ENCODE results near the gene CIBAR2. TPM values are rescaled to one million over a fixed set of nuclear protein-coding genes. Genes with fewer than 3 reads are reported as not detected.

CIBAR2 gene
- total RNA-seq, 1 donor from 2014 or later = not detected

GRCh38 chr16:85146922-85147651, 34.8 kb upstream of the CIBAR2 start:
- no peak for DNase-seq (ENCODE audit: low read depth)
- H3K4me3 ChIP-seq (ENCODE audit: low read depth, low read length) = no peak overlapping the region
- peaks cover 10% of the 10 kb centered on the region for H3K27me3 ChIP-seq (ENCODE audit: control insufficient read depth, insufficient read depth, low read length)
- no peaks in the 10 kb centered on the region for H3K36me3 ChIP-seq (ENCODE audit: control insufficient read depth, insufficient read depth, low read length)
- TF ChIP-seq CTCF (IDR thresholded peaks at IDR 0.05; ENCODE audit: insufficient read depth, low read length, poor library complexity, severe bottlenecking) = no peak

- no peak for TF ChIP-seq CTCF (IDR thresholded peaks at IDR 0.05; ENCODE audit: insufficient read depth, low read length, poor library complexity, severe bottlenecking)
- H3K4me3 ChIP-seq (ENCODE audit: low read depth, low read length) = no peak overlapping the region
- H3K27me3 ChIP-seq (ENCODE audit: control insufficient read depth, insufficient read depth, low read length) = peaks cover 10% of the 10 kb centered on the region
- no peaks in the 10 kb centered on the region for H3K36me3 ChIP-seq (ENCODE audit: control insufficient read depth, insufficient read depth, low read length)
- DNase-seq (ENCODE audit: low read depth) = no peak
Observed at GRCh38 chr16:85146532-85146797, 34.2 kb upstream of the CIBAR2 start.

GRCh38 chr16:85145734-85146531, 33.7 kb upstream of the CIBAR2 start:
- no peak for TF ChIP-seq CTCF (IDR thresholded peaks at IDR 0.05; ENCODE audit: insufficient read depth, low read length, poor library complexity, severe bottlenecking)
- Histone ChIP-seq H3K4me3 (ENCODE audit: low read depth, low read length) (no peak overlapping the region), H3K36me3 (ENCODE audit: control insufficient read depth, insufficient read depth, low read length) (no peaks in the 10 kb centered on the region), H3K27me3 (ENCODE audit: control insufficient read depth, insufficient read depth, low read length) (peaks cover 10% of the 10 kb centered on the region)
- DNase-seq (ENCODE audit: low read depth) = no peak

- H3K4me3 ChIP-seq (ENCODE audit: low read depth, low read length) = no peak overlapping the region
- H3K27me3 ChIP-seq (ENCODE audit: control insufficient read depth, insufficient read depth, low read length) = peaks cover 10% of the 10 kb centered on the region
- no peaks in the 10 kb centered on the region for H3K36me3 ChIP-seq (ENCODE audit: control insufficient read depth, insufficient read depth, low read length)
- TF ChIP-seq CTCF (IDR thresholded peaks at IDR 0.05; ENCODE audit: insufficient read depth, low read length, poor library complexity, severe bottlenecking) = no peak
- no peak for DNase-seq (ENCODE audit: low read depth)
Observed at GRCh38 chr16:85145188-85145587, 32.9 kb upstream of the CIBAR2 start.

- no peak for DNase-seq (ENCODE audit: low read depth)
- Histone ChIP-seq H3K36me3 (ENCODE audit: control insufficient read depth, insufficient read depth, low read length) (no peaks in the 10 kb centered on the region), H3K27me3 (ENCODE audit: control insufficient read depth, insufficient read depth, low read length) (peaks cover 10% of the 10 kb centered on the region), H3K4me3 (ENCODE audit: low read depth, low read length) (no peak overlapping the region)
- TF ChIP-seq CTCF (IDR thresholded peaks at IDR 0.05; ENCODE audit: insufficient read depth, low read length, poor library complexity, severe bottlenecking) = no peak
Observed at GRCh38 chr16:85144026-85144915, 32.0 kb upstream of the CIBAR2 start.
